ENCODE data around the gene TNXB.
"Not testable (repeated sequence)": the region's sequence is repeated elsewhere in the genome, so short reads cannot be mapped to it uniquely, and the experiment has no call there.

Gene TNXB

GRCh38 chr6:32064706-32065105 is 44.4 kb downstream of the TNXB start:
- no peak for DNase-seq (ENCODE audit: low spot score)

GRCh38 chr6:32060966-32061655 is 48.0 kb downstream of the TNXB start:
- no peak for DNase-seq (ENCODE audit: low spot score)

- DNase-seq (ENCODE audit: low spot score): no peak
Measured at GRCh38 chr6:32058511-32058963, 50.6 kb downstream of the TNXB start.

GRCh38 chr6:32057966-32058365 is 51.2 kb downstream of the TNXB start:
- DNase-seq (ENCODE audit: low spot score): no peak

- DNase-seq (ENCODE audit: low spot score): no peak
Measured at GRCh38 chr6:32056254-32056653, 52.9 kb downstream of the TNXB start.

- DNase-seq (ENCODE audit: low spot score): not testable (repeated sequence)
Measured at GRCh38 chr6:32055756-32056155, 53.4 kb downstream of the TNXB start.

GRCh38 chr6:32053314-32053713 is 55.8 kb downstream of the TNXB start:
- DNase-seq (ENCODE audit: low spot score): not testable (repeated sequence)

GRCh38 chr6:32052626-32053025 is 56.5 kb downstream of the TNXB start:
- DNase-seq (ENCODE audit: low spot score): not testable (repeated sequence)

- no peak for DNase-seq (ENCODE audit: low spot score)
Measured at GRCh38 chr6:32050562-32050961, 58.6 kb downstream of the TNXB start.

GRCh38 chr6:32049736-32050135 is 59.4 kb downstream of the TNXB start:
- not testable (repeated sequence) for DNase-seq (ENCODE audit: low spot score)

- not testable (repeated sequence) for DNase-seq (ENCODE audit: low spot score)
Measured at GRCh38 chr6:32049149-32049548, 60.0 kb downstream of the TNXB start.

GRCh38 chr6:32047855-32048766 is 61.0 kb downstream of the TNXB start:
- DNase-seq (ENCODE audit: low spot score): peak; percentile 75

- DNase-seq (ENCODE audit: low spot score): no peak
Measured at GRCh38 chr6:32047539-32047854, 61.6 kb downstream of the TNXB start.

GRCh38 chr6:32047084-32047478 is 62.1 kb downstream of the TNXB start:
- no peak for DNase-seq (ENCODE audit: low spot score)

GRCh38 chr6:32046450-32047083 is 62.6 kb downstream of the TNXB start:
- DNase-seq (ENCODE audit: low spot score): peak; percentile 74

GRCh38 chr6:32045811-32046449 is 63.2 kb downstream of the TNXB start:
- DNase-seq (ENCODE audit: low spot score): no peak

GRCh38 chr6:32044916-32045315 is 64.2 kb downstream of the TNXB start:
- not testable (repeated sequence) for DNase-seq (ENCODE audit: low spot score)

GRCh38 chr6:32043589-32044380 is 65.4 kb downstream of the TNXB start:
- DNase-seq (ENCODE audit: low spot score): not testable (repeated sequence)

GRCh38 chr6:32042276-32042675 is 66.9 kb downstream of the TNXB start:
- DNase-seq (ENCODE audit: low spot score): not testable (repeated sequence)

- DNase-seq (ENCODE audit: low spot score): not testable (repeated sequence)
Measured at GRCh38 chr6:32041385-32041784, 67.8 kb downstream of the TNXB start.

GRCh38 chr6:32041050-32041321 is 68.2 kb downstream of the TNXB start:
- DNase-seq (ENCODE audit: low spot score): not testable (repeated sequence)

Data from left forelimb (tissue), 1 donor.